ENCODE results near the gene CLCN1. TPM values are rescaled to one million over a fixed set of nuclear protein-coding genes. Genes with fewer than 3 reads are reported as not detected.

Gene CLCN1
- total RNA-seq, 1 experiment from 2014 or later: 0.13 TPM

DNA sequence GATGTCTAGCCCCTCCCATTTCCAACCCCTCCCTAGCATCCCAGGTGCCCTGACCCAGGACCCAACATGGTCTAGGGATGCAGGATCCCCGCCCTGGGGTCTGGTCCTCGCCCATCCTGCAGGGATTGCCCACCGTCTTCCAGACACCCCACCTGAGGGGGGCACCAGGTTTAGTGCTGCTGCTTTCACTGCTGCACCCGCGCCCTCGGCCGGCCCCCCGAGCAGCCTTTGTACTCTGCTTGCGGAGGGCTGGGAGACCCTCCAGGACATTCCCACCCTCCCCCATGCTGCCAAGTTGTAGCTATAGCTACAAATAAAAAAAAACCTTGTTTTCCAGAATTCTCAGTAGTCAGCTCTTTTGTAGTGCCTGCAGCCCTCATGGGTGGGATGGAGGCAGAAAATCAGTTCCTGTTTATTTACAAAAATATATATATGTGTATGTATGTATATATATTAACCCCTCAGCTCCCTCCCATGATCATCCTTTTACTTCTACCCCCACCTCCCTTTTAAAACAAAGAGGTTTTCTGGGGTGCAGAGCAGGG lies 74.9 kb downstream of the CLCN1 start:
- H3K4ac ChIP-seq (ENCODE audit: low read depth, low read length): no peak overlapping the region
- no CpG with 5 or more reads among the region's 9 CpGs for WGBS (ENCODE audit: extremely low coverage, insufficient read length, low lambda C conversion rate)
- no peak overlapping the region for H2BK5ac ChIP-seq (ENCODE audit: insufficient read length, low read length)
- H3T11ph ChIP-seq (ENCODE audit: low read length): no peak overlapping the region
- H2BK15ac ChIP-seq (ENCODE audit: low read depth, low read length): no peak overlapping the region
- H3K9me3 ChIP-seq (ENCODE audit: control insufficient read depth, low read depth, low read length): no peaks in the 10 kb centered on the region
- no peaks in the 10 kb centered on the region for H3K23me2 ChIP-seq (ENCODE audit: insufficient read length, low read depth, low read length, poor library complexity, severe bottlenecking)
- H3K27ac ChIP-seq (ENCODE audit: insufficient read length, low read depth, low read length): no peak overlapping the region
- H3K79me1 ChIP-seq (ENCODE audit: insufficient read depth, low read depth, low read length, poor library complexity, severe bottlenecking): no peaks in the 10 kb centered on the region
- H3K4me1 ChIP-seq (ENCODE audit: insufficient read depth, low read length): no peaks in the 10 kb centered on the region; the same call in 1 of the 2 replicates
- H2BK120ac ChIP-seq (ENCODE audit: low read depth, low read length, poor library complexity, severe bottlenecking): no peak overlapping the region
- no peaks in the 10 kb centered on the region for H3K27me3 ChIP-seq (ENCODE audit: insufficient read depth, low read length)
- peaks cover 4 to 7% of the 10 kb centered on the region in 2 experiments for H3K4me1 Mint-ChIP-seq
- no peak overlapping the region for H4K8ac ChIP-seq (replicated peaks; ENCODE audit: insufficient read length, low read depth, low read length)
- H3K79me2 ChIP-seq (ENCODE audit: insufficient read depth, low read length): no peaks in the 10 kb centered on the region; the same call in 1 of the 2 replicates
- no peaks in the 10 kb centered on the region for H4K20me1 ChIP-seq (ENCODE audit: control insufficient read depth, insufficient read depth, insufficient read length)
- no peaks in the 10 kb centered on the region; the same call in 1 of the 2 replicates for H3K27me3 Mint-ChIP-seq (ENCODE audit: low read depth)
- H2BK12ac ChIP-seq (ENCODE audit: insufficient read length, low read depth, low read length): no peak overlapping the region
- H4K91ac ChIP-seq (ENCODE audit: insufficient read length, low read depth, low read length): no peak overlapping the region
- no peak for DNase-seq
- no peak overlapping the region for H3K18ac ChIP-seq (ENCODE audit: insufficient read length, low read depth, low read length)
- H3K23ac ChIP-seq (ENCODE audit: insufficient read length, low read depth, low read length): no peak overlapping the region
- no peak overlapping the region for H4K5ac ChIP-seq (ENCODE audit: insufficient read length, low read depth, low read length)
- H2BK20ac ChIP-seq (ENCODE audit: low read depth, low read length, poor library complexity, severe bottlenecking): no peak overlapping the region
- H3K14ac ChIP-seq (ENCODE audit: insufficient read depth, low read length): no peak overlapping the region; the same call in 1 of the 2 replicates
- peaks cover 50 to 80% (median 70%) of the 10 kb centered on the region in 3 experiments for H3K36me3 Mint-ChIP-seq (ENCODE audit: insufficient read depth in 1 of 3, low read depth in 3 of 3)
- no peak overlapping the region for H3K4me2 ChIP-seq (ENCODE audit: insufficient read depth, insufficient read length, low read length)
- no peak overlapping the region for H3K9ac ChIP-seq (ENCODE audit: extremely low read depth, insufficient read length, low read length)
- H2AFZ ChIP-seq (ENCODE audit: low read length): no peak overlapping the region
- H3K4me3 Mint-ChIP-seq: no peak overlapping the region
- no peaks in the 10 kb centered on the region for H3K9me3 Mint-ChIP-seq
- H3K56ac ChIP-seq (ENCODE audit: insufficient read length, low read depth, low read length): no peak overlapping the region
- TF ChIP-seq, protein P1, sequence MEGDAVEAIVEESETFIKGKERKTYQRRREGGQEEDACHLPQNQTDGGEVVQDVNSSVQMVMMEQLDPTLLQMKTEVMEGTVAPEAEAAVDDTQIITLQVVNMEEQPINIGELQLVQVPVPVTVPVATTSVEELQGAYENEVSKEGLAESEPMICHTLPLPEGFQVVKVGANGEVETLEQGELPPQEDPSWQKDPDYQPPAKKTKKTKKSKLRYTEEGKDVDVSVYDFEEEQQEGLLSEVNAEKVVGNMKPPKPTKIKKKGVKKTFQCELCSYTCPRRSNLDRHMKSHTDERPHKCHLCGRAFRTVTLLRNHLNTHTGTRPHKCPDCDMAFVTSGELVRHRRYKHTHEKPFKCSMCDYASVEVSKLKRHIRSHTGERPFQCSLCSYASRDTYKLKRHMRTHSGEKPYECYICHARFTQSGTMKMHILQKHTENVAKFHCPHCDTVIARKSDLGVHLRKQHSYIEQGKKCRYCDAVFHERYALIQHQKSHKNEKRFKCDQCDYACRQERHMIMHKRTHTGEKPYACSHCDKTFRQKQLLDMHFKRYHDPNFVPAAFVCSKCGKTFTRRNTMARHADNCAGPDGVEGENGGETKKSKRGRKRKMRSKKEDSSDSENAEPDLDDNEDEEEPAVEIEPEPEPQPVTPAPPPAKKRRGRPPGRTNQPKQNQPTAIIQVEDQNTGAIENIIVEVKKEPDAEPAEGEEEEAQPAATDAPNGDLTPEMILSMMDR (conservative IDR thresholded peaks at IDR 0.05): no peak
- no peak overlapping the region for H2AK5ac ChIP-seq (ENCODE audit: insufficient read length, low read length)
- H3K27ac Mint-ChIP-seq: no peak overlapping the region
